AML-193 (cell line): ENCODE measurements around the gene TESK2.
A peak's percentile ranks its signal among the peaks of the same experiment; 100 is the strongest.

Experiments
- DNase-seq, 2 experiments: peaks; one replicate each; lab custom pipeline; 2025; lab: John Stamatoyannopoulos, UW

Gene TESK2

GRCh38 chr1:45304311-45305081 lies 186.5 kb downstream of the TESK2 start:
- DNase-seq, result no peak

DNA sequence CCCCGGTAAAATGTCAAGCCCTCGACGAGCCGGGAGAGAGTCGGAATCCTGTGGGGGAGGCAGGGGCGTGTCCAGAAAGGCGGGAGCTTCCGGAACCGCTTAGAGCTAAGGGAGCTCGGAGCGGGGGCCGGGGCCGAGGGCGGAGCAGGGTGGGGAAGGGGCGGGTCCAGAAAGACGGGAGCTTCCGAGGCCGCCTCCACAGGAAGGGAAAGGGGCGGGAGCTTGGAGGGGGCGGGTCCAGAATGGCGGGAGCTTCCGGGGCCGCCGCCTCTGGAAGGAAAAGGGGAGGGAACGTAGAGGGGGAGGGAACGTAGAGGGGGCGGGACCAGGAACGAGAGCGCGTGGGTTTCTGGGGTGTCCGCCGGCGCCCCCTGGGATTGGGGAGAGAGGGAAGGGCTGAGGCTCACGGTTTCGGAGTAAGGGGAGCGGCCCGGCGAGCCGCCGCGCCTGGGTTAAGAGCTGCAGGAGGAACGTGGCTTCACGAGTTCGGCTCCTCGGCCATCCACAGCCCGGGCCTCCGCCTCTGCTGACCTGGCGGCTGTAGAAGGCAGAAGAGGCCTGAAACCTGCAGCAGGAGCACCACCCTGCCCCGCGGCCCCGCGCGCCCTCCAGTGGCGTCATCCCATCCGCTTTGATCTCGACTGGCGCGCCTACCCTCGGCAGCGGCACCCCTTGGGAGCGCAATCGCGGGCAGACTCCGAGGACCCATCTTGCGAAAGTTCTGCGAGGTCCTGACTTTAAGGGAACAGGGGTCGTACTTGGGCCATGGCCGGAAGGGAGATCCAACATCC lies 187.2 kb downstream of the TESK2 start:
- peak; percentile 88 to 90 for DNase-seq

DNA sequence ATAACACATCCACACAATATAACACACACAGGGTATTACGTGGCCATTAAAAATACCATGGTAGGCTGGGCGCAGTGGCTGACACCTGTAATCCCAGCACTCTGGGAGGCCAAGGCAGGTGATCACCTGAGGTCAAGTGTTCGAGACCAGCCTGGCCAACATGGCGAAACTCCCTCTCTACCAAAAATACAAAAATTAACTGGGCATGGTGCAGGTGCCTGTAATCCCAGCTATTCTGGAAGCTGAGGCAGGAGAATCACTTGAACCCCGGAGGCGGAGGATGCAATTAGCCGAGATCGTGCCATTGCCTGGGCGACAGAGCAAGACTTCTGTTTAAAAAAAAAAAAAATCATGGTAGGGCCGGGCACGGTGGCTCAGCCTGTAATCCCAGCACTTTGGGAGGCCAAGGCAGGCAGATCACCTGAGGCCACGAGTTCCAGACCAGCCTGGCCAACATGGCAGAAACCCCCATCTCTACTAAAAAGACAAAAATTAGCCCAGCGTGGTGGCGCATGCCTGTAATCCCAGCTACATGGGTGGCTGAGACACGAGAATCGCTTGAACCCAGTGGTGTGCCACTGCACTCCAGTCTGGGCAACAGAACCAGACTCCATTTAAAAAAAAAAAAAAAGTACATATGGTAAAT lies 188.3 kb downstream of the TESK2 start:
- no peak for DNase-seq

DNA sequence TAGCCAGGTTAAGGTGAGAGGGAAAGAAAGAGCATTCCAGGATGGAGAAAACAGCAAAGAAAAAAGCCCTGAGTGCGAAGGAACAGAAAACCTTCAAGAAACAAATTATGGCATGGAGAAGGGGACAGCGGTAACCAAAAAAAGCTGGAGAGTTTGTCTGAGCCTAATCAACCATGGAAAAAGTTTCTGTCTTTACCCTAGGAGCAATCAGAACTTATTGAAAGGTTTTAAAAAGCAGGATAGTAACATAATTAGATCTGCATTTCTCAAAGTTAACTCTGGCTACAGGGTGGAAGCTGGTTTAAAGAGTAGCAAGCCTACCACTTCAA lies 190.3 kb downstream of the TESK2 start:
- DNase-seq, result no peak

- DNase-seq, result peak; percentile 58 to 66
These were observed 190.8 kb downstream of the TESK2 start for GRCh38 chr1:45299981-45300668.

DNA sequence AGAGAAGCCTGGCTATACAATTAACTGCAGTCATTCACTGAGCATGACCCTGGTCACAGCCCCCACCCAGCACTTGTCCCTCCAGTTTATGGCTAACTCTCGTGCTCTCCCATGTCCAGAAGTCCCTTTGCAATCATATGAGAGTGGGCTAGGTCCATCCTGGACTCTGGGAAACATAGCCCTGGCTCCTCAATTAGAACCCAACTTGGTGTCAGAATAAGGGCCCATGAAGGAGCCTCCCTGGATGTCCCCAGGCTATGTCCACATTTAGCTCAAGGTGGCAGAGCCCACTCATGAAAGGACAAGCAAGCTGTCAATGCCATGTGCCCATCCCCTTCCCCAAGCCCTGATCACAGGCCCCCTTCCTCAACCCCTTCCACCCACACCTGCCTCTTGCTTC lies 191.7 kb downstream of the TESK2 start:
- no peak for DNase-seq

DNA sequence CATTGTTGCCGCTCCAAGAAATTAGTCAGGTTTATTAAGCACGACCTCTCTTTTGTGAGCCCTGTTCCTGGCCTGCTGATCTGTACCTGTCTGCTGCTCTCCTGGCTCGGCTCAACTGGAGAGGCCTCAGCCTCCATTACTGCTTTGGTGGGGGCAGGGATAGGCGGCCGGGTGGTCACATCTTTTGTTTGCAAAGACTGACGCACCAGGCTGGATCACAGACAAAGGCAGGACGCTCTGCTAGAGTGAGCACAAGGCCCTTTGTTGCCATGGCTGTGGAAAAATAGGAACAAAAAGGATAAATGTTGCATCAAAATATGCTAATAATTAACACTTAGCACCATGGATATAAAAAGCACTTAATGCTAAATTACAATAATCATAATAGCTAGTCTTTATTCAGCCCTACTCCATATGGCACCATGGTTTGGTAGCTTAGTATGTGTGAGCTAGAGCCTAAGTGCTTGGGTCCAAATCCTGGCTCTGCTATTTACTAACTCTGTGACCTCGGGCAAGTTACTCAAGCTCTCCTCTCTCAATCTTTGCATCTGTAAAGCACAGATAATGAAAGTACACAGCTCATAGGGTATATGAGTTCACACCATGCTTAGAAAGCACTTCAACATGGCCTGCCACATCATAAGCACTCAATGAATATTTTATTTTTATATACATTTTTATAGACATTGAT lies 193.2 kb downstream of the TESK2 start:
- DNase-seq, result no peak
